Lower leg skin (tissue), 3 donors: Measurements from ENCODE around the gene IFNA17.
"Not testable (repeated sequence)": the region's sequence is repeated elsewhere in the genome, so short reads cannot be mapped to it uniquely, and the experiment has no call there.

Experiments used
- CTCF ChIP-seq, 3 donors: fragments of 450-650 bp; IDR thresholded peaks; one replicate each; pipeline ENCODE4 v1.5.1; 2016; ENCODE audit warnings: antibody characterized with exemption in 3 of 3, mild to moderate bottlenecking in 3 of 3, moderate library complexity in 2 of 3
- POLR2A ChIP-seq, 2 donors: fragments of 450-650 bp; IDR thresholded peaks; one replicate each; pipeline ENCODE4 v1.6.1; 2016 to 2017; ENCODE audit warnings: antibody characterized with exemption in 2 of 2, mild to moderate bottlenecking in 1 of 2, moderate library complexity in 1 of 2

- not testable (repeated sequence) for TF ChIP-seq CTCF, POLR2A (IDR thresholded peaks at IDR 0.05)
Measured at GRCh38 chr9:21210782-21211181, 17.2 kb downstream of the IFNA17 start.
